ENCODE measurements around the gene PRF1.

PRF1 gene

DNA sequence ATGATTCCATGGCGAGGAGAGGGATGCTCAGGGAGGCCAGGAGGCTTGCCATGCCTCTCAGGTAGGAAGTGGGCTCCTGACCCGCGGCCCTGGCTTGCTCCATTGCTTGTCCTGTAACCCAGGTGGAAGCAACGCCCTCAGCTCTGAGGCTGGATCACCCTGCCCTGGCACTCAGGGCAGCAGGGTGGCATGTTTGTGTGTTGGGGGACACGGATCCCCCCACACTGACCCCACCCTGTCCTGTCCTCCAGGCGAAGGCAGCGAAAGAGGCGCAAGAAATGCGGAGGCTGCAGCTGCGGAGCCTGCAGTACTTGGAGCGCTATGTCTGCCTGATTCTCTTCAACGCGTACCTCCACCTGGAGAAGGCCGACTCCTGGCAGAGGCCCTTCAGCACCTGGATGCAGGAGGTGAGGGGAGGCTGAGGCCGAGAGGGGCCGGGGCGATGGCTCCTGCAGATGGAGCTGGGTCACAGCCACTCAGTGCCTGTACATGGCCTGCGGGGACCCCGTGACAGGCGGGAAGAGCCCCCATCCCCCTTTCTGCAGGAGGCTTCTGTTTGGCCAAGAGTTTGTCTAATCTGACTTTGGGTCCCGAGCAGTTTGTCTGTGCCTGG, 38.3 kb downstream of the PRF1 start:
- DNase-seq (ENCODE audit: low read depth in 1 of 2, low spot score in 1 of 2) = no peak
- TF ChIP-seq POLR2AphosphoS5 (IDR thresholded peaks at IDR 0.05; ENCODE audit: low read depth) (no peak), GABPA (IDR thresholded peaks at IDR 0.05; ENCODE audit: low read depth) (no peak), SPI1 (IDR thresholded peaks at IDR 0.05; ENCODE audit: borderline replicate concordance, low read depth) (no peak)
- TF ChIP-seq, protein P1, sequence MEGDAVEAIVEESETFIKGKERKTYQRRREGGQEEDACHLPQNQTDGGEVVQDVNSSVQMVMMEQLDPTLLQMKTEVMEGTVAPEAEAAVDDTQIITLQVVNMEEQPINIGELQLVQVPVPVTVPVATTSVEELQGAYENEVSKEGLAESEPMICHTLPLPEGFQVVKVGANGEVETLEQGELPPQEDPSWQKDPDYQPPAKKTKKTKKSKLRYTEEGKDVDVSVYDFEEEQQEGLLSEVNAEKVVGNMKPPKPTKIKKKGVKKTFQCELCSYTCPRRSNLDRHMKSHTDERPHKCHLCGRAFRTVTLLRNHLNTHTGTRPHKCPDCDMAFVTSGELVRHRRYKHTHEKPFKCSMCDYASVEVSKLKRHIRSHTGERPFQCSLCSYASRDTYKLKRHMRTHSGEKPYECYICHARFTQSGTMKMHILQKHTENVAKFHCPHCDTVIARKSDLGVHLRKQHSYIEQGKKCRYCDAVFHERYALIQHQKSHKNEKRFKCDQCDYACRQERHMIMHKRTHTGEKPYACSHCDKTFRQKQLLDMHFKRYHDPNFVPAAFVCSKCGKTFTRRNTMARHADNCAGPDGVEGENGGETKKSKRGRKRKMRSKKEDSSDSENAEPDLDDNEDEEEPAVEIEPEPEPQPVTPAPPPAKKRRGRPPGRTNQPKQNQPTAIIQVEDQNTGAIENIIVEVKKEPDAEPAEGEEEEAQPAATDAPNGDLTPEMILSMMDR (IDR thresholded peaks at IDR 0.05; ENCODE audit: insufficient read depth, low read length) = no peak
- TF ChIP-seq, protein P2, sequence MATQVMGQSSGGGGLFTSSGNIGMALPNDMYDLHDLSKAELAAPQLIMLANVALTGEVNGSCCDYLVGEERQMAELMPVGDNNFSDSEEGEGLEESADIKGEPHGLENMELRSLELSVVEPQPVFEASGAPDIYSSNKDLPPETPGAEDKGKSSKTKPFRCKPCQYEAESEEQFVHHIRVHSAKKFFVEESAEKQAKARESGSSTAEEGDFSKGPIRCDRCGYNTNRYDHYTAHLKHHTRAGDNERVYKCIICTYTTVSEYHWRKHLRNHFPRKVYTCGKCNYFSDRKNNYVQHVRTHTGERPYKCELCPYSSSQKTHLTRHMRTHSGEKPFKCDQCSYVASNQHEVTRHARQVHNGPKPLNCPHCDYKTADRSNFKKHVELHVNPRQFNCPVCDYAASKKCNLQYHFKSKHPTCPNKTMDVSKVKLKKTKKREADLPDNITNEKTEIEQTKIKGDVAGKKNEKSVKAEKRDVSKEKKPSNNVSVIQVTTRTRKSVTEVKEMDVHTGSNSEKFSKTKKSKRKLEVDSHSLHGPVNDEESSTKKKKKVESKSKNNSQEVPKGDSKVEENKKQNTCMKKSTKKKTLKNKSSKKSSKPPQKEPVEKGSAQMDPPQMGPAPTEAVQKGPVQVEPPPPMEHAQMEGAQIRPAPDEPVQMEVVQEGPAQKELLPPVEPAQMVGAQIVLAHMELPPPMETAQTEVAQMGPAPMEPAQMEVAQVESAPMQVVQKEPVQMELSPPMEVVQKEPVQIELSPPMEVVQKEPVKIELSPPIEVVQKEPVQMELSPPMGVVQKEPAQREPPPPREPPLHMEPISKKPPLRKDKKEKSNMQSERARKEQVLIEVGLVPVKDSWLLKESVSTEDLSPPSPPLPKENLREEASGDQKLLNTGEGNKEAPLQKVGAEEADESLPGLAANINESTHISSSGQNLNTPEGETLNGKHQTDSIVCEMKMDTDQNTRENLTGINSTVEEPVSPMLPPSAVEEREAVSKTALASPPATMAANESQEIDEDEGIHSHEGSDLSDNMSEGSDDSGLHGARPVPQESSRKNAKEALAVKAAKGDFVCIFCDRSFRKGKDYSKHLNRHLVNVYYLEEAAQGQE (IDR thresholded peaks at IDR 0.05; ENCODE audit: insufficient replicate concordance, low read depth) = no peak
- Histone ChIP-seq H3K27me3 (ENCODE audit: insufficient read depth, poor library complexity, severe bottlenecking) (no peaks in the 10 kb centered on the region), H3K4me3 (replicated peaks; ENCODE audit: insufficient read depth, low read length) (no peak overlapping the region), H3K27ac (replicated peaks) (no peak overlapping the region; the same call in 1 of the 2 replicates)

DNA sequence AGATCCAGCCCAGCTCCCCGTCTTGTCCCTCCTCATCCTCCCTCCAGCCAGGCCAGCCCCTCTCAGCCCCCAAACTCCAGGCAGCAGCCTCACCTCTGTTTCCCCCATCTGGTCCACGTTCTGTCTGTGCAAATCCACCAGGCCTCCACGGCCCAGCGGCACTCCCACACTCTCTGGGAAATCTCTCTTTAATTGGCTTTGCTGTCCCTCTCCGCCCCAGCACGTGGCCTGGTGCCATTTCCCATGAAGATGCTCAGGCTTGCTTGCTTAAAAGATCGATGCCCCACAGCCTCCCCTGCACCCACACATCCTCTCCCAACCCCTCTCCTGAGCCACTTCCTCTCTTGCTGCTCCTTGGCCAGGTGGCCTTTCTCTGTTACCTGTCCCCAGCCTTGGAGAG, 39.3 kb downstream of the PRF1 start:
- no peak for TF ChIP-seq SPI1 (IDR thresholded peaks at IDR 0.05; ENCODE audit: borderline replicate concordance, low read depth)
- TF ChIP-seq, protein P1 (IDR thresholded peaks at IDR 0.05; ENCODE audit: insufficient read depth, low read length) = no peak
- no peak for TF ChIP-seq GABPA (IDR thresholded peaks at IDR 0.05; ENCODE audit: low read depth)
- TF ChIP-seq POLR2AphosphoS5 (IDR thresholded peaks at IDR 0.05; ENCODE audit: low read depth) = no peak
- TF ChIP-seq, protein P2 (IDR thresholded peaks at IDR 0.05; ENCODE audit: insufficient replicate concordance, low read depth) = no peak
- no peaks in the 10 kb centered on the region for H3K27me3 ChIP-seq (ENCODE audit: insufficient read depth, poor library complexity, severe bottlenecking)
- H3K4me3 ChIP-seq (replicated peaks; ENCODE audit: insufficient read depth, low read length) = no peak overlapping the region
- no peak for DNase-seq (ENCODE audit: low read depth in 1 of 2, low spot score in 1 of 2)
- H3K27ac ChIP-seq (replicated peaks) = no peak overlapping the region

DNA sequence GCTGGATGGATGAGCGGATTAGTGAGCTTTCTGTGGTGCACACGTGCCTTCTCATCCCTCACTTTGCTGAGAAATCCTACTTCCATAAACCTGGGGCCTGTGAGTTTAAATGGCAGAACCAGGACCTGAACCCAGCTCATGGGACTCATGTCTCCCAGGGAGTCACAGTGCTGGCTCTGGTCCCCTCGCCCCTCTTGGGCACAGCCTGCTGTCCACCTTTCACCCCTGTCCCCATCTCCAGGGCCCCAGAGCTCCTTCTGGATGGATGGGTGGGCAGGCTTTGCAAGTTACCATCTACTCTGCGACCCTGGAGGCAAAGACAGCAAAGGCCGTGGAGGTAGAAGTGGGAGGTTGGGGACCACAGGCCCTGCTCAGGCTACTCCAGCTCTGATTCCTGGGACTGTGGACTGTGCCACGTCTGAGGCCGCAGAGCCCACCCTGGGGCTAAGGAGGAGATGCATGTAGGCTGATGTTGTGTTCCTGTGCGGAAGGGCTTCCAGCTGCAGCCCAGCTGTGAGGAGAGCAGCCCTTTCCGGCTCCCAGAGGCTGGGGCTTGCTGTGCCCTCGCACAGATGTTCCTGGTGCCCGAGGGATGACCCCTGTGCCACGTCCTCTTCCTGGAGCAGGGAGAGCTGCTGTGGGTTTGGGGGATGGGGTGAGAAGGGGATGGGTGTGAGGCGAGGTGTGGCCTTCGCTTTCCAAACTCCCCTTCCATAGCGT, 40.3 kb downstream of the PRF1 start:
- Histone ChIP-seq H3K4me3 (replicated peaks; ENCODE audit: insufficient read depth, low read length) (no peak overlapping the region), H3K27ac (replicated peaks) (no peak overlapping the region), H3K27me3 (ENCODE audit: insufficient read depth, poor library complexity, severe bottlenecking) (no peaks in the 10 kb centered on the region)
- no peak for DNase-seq (ENCODE audit: low read depth in 1 of 2, low spot score in 1 of 2)
- no peak for TF ChIP-seq POLR2AphosphoS5 (IDR thresholded peaks at IDR 0.05; ENCODE audit: low read depth)
- TF ChIP-seq SPI1 (IDR thresholded peaks at IDR 0.05; ENCODE audit: borderline replicate concordance, low read depth) = no peak
- TF ChIP-seq, protein P1 (IDR thresholded peaks at IDR 0.05; ENCODE audit: insufficient read depth, low read length) = no peak
- TF ChIP-seq GABPA (IDR thresholded peaks at IDR 0.05; ENCODE audit: low read depth) = no peak
- TF ChIP-seq, protein P2 (IDR thresholded peaks at IDR 0.05; ENCODE audit: insufficient replicate concordance, low read depth) = no peak

All from HL-60 (cell line).